Urinary bladder (tissue), 4 donors: ENCODE results near the gene COMMD1. TPM values are rescaled to one million over a fixed set of nuclear protein-coding genes. Genes with fewer than 3 reads are reported as not detected.
"Not testable (repeated sequence)": the region's sequence is repeated elsewhere in the genome, so short reads cannot be mapped to it uniquely, and the experiment has no call there.

Source experiments
- DNase-seq: peaks from one replicate; pipeline ENCODE4 v3.0.0-alpha.2; 2015; ENCODE audit errors: extremely low spot score
- H3K27ac ChIP-seq: one replicate; pipeline ENCODE4 v1.5.1; 2013; ENCODE audit warnings: low read depth, mild to moderate bottlenecking, moderate library complexity
- H3K36me3 ChIP-seq: one replicate; pipeline ENCODE4 v1.6.1; 2013; ENCODE audit warnings: mild to moderate bottlenecking, moderate library complexity; ENCODE audit not compliant: insufficient read depth
- H3K4me1 ChIP-seq: one replicate; pipeline ENCODE4 v1.6.1; 2013; ENCODE audit warnings: mild to moderate bottlenecking, moderate library complexity; ENCODE audit not compliant: insufficient read depth
- H3K4me3 ChIP-seq: one replicate; pipeline ENCODE4 v1.5.1; 2013; ENCODE audit warnings: low read depth, low read length
- WGBS: extraction: QIAGEN DNeasy Blood & Tissue Kit; methylation state at CpG from one replicate; pipeline ENCODE4 v1.1.7; 2013; 5-methylcytosine and 5-hydroxymethylcytosine counted together
- polyA plus RNA-seq: library from polyadenylated mRNA; stranded (reverse); fragments of 200-250 nt; gene quantifications from one replicate; pipeline ENCODE4 v1.2.3, GENCODE V29; 2013
- total RNA-seq: library from RNA; depleted of rRNA; stranded (reverse); fragments of >200 nt; gene quantifications from one replicate; pipeline ENCODE4 v1.2.3, GENCODE V29; 2014
- donor health status: healthy with polysubstance abuse.
- donor health status: healthy.

Gene COMMD1
- total and polyA plus RNA-seq, 2 donors: 43.2 to 49.1 TPM

GRCh38 chr2:62110415-62111025, 205.0 kb downstream of the COMMD1 start:
- Histone ChIP-seq H3K4me3 (no peak overlapping the region), H3K4me1 (no peaks in the 10 kb centered on the region), H3K36me3 (no peaks in the 10 kb centered on the region), H3K27ac (no peak overlapping the region)
- no peak for DNase-seq
- 70% methylated on average over 4 of the region's 4 CpGs for WGBS

GRCh38 chr2:62112179-62112578, 206.7 kb downstream of the COMMD1 start:
- WGBS: 44% methylated on average over 2 of the region's 2 CpGs
- peak; percentile 3 for DNase-seq
- no peaks in the 10 kb centered on the region for H3K36me3 ChIP-seq

GRCh38 chr2:62114564-62114963, 209.1 kb downstream of the COMMD1 start:
- no peak overlapping the region for H3K27ac ChIP-seq
- H3K4me3 ChIP-seq: no peak overlapping the region
- WGBS: 84% methylated on average over 5 of the region's 5 CpGs
- H3K4me1 ChIP-seq: no peaks in the 10 kb centered on the region
- no peaks in the 10 kb centered on the region for H3K36me3 ChIP-seq
- no peak for DNase-seq

More at GRCh38 chr2:62112179-62112578, 206.7 kb downstream of the COMMD1 start:
- H3K4me3 ChIP-seq: no peak overlapping the region
- no peaks in the 10 kb centered on the region for H3K4me1 ChIP-seq
- H3K27ac ChIP-seq: no peak overlapping the region

GRCh38 chr2:62116983-62117382, 211.5 kb downstream of the COMMD1 start:
- no peaks in the 10 kb centered on the region for H3K36me3 ChIP-seq
- no peak overlapping the region for H3K4me3 ChIP-seq
- H3K27ac ChIP-seq: no peak overlapping the region
- no peak for DNase-seq
- no peaks in the 10 kb centered on the region for H3K4me1 ChIP-seq
- 86% methylated on average over 3 of the region's 3 CpGs for WGBS

DNA sequence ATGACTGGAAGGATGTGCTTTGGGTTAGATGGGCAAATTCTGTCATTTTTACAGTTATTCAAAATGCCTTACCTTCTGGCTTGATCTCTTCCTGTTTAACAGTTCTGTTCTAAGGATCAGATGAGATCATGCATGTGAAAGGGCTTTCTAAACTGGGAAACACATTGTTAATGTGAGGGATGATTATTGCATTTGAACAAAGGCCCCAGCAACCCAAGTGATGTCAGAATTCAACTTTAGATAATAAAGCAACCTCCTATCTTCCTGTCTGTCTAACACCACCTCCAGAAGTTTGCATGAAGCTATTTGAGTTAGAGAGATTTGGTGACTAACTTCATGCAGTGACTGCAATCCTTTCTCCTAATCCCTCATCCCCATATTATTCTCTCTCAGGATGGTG, 212.7 kb downstream of the COMMD1 start:
- Histone ChIP-seq H3K27ac (no peak overlapping the region), H3K4me1 (no peaks in the 10 kb centered on the region), H3K4me3 (no peak overlapping the region), H3K36me3 (no peaks in the 10 kb centered on the region)
- DNase-seq: no peak

- no peaks in the 10 kb centered on the region for H3K4me1 ChIP-seq
- DNase-seq: no peak
- H3K36me3 ChIP-seq: no peaks in the 10 kb centered on the region
- H3K4me3 ChIP-seq: no peak overlapping the region
- no peak overlapping the region for H3K27ac ChIP-seq
These were observed 214.0 kb downstream of the COMMD1 start for GRCh38 chr2:62119311-62119974.

- not testable (repeated sequence) for H3K4me3 ChIP-seq, H3K27ac ChIP-seq, DNase-seq, H3K4me1 ChIP-seq, H3K36me3 ChIP-seq
- over 99% methylated on average over 2 of the region's 2 CpGs for WGBS
These were observed 220.8 kb downstream of the COMMD1 start for GRCh38 chr2:62126239-62126638.

- Histone ChIP-seq H3K27ac (no peak overlapping the region), H3K36me3 (peaks cover 1% of the 10 kb centered on the region), H3K4me3 (no peak overlapping the region), H3K4me1 (no peaks in the 10 kb centered on the region)
- no peak for DNase-seq
- WGBS: 99% methylated on average over 2 of the region's 2 CpGs
These were observed 227.9 kb downstream of the COMMD1 start for GRCh38 chr2:62133320-62133823.

DNA sequence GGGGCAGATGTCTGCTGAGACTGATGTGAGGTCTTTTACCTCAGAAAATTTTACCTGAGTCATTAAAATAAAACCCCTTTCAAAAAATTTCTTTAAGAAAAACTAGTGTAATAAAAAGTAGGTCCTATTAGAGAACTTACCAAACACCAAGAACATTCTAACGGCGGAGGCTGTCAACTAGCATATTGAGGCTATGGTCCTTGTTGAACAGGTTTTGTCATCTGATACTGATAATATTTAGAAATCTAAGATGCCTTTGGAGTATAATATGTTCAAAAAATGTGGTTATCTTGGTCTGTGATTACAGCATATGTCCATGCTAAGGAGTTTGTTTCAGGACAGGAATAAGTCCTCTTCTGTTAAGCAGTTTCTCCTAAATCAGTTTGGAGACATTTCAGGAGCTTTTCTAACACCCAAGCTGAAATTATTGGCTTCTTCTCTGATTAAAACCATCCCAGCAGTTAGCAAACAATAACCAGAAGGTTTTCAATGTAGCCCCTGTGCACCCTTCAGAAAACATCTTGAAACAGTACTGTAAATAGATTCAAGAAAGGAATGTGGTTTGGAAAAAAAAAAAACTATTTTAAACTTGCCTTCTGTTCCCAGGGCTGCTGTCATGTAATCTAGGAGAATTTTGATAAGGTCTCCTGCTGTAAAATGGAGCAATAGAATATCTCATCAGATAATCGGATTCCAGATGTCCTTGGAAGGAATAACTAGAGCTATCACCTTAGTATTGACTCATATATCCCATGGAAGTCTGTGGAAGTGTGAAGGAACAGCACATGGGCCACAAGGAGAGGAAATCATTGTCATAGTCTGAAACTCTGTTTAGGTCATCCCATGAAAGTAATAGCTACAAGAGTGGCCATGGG, 231.7 kb downstream of the COMMD1 start:
- WGBS: 66% methylated on average over 3 of the region's 3 CpGs
- Histone ChIP-seq H3K4me3 (no peak overlapping the region), H3K36me3 (peaks cover 1% of the 10 kb centered on the region), H3K4me1 (no peaks in the 10 kb centered on the region), H3K27ac (no peak overlapping the region)
- no peak for DNase-seq

GRCh38 chr2:62140426-62141141, 235.1 kb downstream of the COMMD1 start:
- no peak overlapping the region for H3K4me3 ChIP-seq
- H3K36me3 ChIP-seq: peaks cover 1% of the 10 kb centered on the region
- H3K4me1 ChIP-seq: no peaks in the 10 kb centered on the region
- WGBS: 87% methylated on average over 5 of the region's 5 CpGs
- H3K27ac ChIP-seq: no peak overlapping the region
- no peak for DNase-seq

DNA sequence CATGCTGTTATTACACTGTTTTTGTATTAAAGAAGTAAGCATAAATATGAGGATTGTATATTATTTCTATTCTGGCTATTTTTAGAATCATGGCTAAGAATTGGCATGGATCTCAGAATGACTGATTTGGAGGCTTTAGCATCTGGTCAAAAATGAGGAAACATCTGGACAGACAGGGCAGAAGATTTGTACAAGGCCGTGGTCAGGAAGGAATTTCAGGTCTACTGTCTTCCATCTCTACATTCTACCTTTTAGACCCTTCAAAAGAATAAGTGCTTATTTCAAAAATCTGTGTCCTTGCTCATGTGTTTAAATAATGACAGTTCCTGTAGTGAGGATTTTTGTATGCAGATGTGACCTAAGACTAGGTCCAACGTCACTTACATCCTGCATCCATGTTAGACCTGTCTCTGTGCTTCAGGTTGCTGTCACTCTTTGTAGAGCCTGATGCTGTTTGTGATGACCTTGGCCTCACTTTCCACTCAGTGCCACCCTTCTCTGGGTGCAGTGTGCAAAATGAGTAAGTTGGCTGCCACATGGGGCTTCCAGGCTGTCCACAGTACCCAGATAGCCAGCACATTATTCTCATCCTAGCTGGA, 235.8 kb downstream of the COMMD1 start:
- no peaks in the 10 kb centered on the region for H3K4me1 ChIP-seq
- no peak overlapping the region for H3K27ac ChIP-seq
- WGBS: 73% methylated on average over 2 of the region's 2 CpGs
- H3K36me3 ChIP-seq: peaks cover 1% of the 10 kb centered on the region
- no peak overlapping the region for H3K4me3 ChIP-seq
- DNase-seq: no peak

GRCh38 chr2:62142054-62142453, 236.6 kb downstream of the COMMD1 start:
- Histone ChIP-seq H3K36me3 (peaks cover 1% of the 10 kb centered on the region), H3K4me3 (no peak overlapping the region), H3K27ac (no peak overlapping the region), H3K4me1 (no peaks in the 10 kb centered on the region)
- no peak for DNase-seq
- WGBS: 81% methylated on average over 4 of the region's 4 CpGs

DNA sequence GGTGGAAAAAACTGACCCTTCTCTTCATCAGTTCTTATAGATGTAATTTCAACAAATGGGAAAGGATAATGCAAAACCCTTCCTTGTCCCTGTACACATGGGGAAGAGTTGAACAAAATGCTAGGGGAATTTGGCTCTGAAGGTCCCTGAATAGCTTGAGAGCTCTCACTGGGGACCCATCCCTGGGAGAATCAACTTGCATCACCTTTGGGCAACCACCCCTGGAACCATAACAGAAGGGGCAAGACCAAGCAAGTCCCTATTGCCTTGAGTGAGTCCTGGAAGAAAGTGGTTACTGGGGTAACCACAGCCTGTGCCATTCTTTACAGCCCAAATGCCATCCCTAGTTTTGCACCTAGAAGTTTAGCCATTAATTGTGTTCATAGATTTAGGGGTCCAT, 238.2 kb downstream of the COMMD1 start:
- H3K4me3 ChIP-seq: no peak overlapping the region
- DNase-seq: no peak
- peaks cover 1% of the 10 kb centered on the region for H3K36me3 ChIP-seq
- no peak overlapping the region for H3K27ac ChIP-seq
- H3K4me1 ChIP-seq: no peaks in the 10 kb centered on the region
